GM12891 (cell line): ENCODE measurements around the gene ATAT1.

Experiments used
- POLR2A ChIP-seq: IDR thresholded peaks from 2 replicates; pipeline ENCODE4 v1.6.1; 2011; ENCODE audit warnings: low read depth, low read length, control low read depth
- POLR2AphosphoS5 ChIP-seq: IDR thresholded peaks from 2 replicates; pipeline ENCODE4 v1.6.1; 2011; ENCODE audit warnings: low read depth, low read length, control low read depth
- TAF1 ChIP-seq: IDR thresholded peaks from 2 replicates; pipeline ENCODE4 v1.6.1; 2011; ENCODE audit warnings: low read depth, low read length, control low read depth

GRCh38 chr6:30613251-30614043 is 13.2 kb upstream of the ATAT1 start:
- no peak for TF ChIP-seq POLR2AphosphoS5
- peak; percentile 57; the same call in 1 of the 2 replicates for TF ChIP-seq POLR2A
- no peak for TF ChIP-seq TAF1
